Activated gamma-delta T cell treated with Interleukin-2 at 50 U/mL for 16 hours (primary cell): Measurements from ENCODE around the gene GPT2.

Experiments
- DNase-seq: peaks from one replicate; pipeline ENCODE4 v3.0.0-alpha.2; 2020

The GPT2 gene

DNA sequence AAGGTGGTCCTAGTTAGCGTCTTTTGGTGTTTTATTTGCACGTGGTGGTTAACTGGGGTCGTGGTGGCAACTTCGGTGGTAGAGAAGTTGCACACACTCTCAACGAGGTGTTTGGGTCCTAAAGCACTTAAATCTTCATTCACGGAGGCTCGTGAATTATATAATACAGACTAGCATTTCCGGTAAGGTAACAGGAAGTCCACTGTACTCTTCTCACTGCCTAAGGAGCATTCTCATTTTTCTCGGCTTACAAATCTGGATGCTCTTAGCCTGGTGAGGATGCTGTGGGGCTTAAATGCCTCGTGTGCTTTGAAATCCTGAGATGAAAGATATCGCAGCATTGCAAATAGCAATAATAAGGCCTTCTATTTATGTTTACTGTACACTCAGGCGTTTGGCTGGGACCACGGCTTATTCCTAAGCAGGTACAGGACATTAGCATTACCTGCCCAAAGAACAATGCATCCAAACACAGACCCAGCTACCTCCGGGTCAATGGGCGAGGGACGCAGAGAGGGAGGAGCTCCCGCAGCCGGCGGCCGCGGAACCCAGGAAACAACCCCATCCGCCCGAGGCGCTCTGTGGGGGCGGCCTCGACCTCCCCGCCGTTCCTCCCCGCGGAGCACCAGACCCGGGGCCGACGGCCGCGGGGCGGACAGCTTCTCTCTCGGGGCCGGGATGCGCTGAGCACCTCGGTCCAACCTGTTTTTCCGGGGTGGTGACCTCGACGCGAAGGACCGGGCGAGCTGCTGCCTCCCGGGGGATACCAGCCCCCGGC, 88.5 kb downstream of the GPT2 start:
- peak; percentile 38 for DNase-seq

DNA sequence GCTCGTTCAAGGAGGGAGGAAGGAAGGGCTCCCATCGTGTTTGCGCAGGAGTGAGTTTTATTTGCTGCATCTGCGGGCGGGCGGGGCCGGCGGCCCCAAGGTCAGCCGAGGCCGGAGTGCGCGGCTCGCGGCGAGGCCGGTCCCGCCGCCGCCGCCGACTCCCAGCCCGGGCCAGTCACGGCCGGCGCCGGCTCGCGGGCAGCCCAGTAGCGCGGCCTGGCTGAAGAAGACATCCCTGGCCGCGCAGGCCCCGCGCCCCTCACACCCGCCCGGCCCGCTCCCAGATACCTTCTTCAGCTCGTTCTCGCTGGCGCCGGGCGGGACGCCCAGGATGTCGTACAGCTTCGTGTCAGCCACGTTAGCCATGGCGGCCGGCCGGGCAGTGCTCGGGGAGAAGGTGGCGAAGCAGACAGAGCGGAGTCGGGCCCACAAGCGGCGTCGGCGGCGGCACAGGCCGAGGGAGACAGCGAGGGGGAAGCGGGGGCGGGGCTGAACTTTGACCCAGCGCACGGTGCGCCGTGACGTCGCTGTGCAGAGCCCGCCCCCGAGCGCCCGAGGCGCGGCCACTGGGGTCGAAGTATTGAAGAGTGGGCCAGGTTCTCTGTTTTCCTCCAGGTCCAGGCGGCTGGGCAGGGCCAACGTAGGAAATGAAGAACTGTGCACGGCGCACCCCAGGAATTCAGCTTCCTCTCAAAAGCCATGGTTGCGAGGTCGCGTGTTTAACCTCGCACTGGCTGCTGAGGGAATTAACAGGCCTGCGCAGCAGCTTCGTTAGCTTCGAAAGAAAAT, 89.2 kb downstream of the GPT2 start, which contains the start of gene DNAJA2:
Gene DNAJA2 (minus strand): TSS at position 468 of the 789 bp plus-strand sequence. CDS start 102 bp downstream, at position 366.
- DNase-seq = peak; percentile 91

DNA sequence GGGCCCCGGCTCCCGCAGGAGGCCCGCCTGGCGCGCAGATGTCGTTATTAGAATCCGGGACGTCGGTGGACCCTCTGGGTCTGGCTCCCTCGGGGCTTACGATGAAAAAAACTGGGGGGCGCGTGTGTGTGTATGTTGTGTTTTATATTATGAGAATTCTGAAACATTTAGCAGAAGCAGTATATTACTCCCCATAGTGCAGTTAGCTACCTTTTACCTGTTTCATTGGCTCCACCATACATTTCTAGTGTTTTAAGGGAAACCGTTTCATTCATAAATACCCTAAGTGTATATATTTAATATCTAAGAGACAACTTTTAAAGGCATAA, 89.8 kb downstream of the GPT2 start:
- no peak for DNase-seq

DNA sequence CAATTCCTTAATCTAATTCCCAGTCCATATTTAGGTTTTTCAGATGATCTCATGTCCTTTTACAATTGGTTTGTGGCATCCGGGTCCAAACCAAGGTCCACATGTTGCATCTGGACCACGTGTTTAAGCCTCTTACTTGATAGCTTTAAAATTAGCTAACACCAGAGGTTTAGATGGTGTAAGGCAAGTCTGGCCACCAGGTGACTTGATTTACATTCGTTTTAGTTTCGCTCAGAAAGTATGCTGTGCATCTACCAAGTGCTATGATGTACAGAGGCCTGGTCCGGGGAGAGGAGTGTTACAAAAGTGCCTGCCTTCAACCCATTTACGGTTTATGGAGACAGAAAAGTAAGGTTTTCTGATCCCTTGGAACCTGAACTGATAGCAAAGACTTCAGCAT, 90.2 kb downstream of the GPT2 start:
- DNase-seq = no peak

DNA sequence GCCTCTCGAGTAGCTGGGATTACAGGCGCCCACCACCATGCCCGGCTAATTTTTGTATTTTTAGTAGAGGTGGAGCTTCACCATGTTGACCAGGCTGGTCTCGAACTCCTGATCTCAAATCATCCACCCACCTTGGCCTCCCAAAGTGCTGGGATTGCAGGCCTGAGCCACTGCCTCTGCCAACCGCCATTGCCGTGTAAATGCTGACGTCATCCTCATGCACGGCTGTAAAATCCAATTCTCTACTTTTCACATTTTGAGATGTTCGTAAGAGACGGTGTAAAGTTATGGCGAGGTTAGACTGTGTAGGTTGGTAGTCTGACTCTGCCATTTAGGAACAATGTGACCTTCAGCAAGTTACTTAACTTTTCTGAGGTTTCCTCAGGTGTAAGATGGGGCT, 91.0 kb downstream of the GPT2 start:
- DNase-seq = no peak

DNA sequence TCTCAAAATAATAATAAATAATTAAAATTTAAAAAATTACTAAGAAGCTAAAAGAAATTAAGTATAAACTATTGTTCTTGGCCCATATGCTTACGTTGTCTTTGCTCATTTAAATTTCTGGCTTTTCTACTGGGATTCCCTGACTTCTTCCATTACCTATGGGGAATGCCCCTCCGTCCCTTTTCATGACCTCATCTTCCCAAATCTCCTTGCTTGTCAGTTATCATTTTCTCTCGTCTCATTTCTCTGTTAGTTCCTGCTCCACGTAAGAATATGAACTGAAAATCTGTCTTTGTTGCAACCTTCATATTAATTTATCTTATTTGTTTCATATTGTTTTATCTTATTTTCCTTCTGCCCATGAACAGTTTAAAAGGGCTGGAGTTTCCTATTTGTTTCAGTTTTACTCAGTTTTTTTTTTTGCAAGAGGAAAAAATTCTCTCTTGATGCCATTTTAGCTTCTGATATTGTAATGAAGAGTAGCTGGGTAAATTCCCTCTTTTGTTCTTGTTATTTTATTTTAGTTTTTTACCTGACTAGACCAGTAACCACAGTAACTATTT, 91.8 kb downstream of the GPT2 start:
- no peak for DNase-seq

DNA sequence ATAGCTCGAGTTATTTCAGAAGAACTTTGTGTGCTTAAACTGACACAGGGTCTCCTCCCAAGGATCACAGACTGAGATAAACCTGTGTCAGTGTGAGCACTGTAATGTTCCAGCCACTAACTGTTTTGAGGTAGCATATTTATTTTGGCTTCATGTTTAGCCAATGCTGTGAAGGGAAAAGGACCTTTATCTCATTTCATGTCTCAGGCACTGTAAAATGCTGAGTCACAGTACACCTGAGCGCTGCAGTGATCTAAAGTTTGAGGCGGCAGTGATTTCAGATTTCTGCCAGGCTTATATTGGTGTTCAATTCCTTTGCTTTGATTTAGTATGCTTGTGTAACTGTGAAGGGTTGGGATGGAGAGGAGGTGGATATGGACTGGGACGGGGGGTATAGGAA, 92.4 kb downstream of the GPT2 start:
- DNase-seq = no peak
